Stomach smooth muscle (tissue), 2 donors: ENCODE results near the gene RPIA.

Experiments used
- H3K27ac ChIP-seq: one replicate; pipeline ENCODE4 v1.7.0; 2013; ENCODE audit warnings: mild to moderate bottlenecking, low read length, inconsistent platforms
- H3K27me3 ChIP-seq, 2 donors: one replicate each; pipeline ENCODE4 v1.7.0; 2013; ENCODE audit warnings: low read length in 2 of 2; ENCODE audit not compliant: insufficient read depth in 2 of 2, control insufficient read depth in 1 of 2
- H3K36me3 ChIP-seq, 2 donors: one replicate each; pipeline ENCODE4 v1.7.0; 2013; ENCODE audit warnings: low read length in 2 of 2; ENCODE audit not compliant: control insufficient read depth in 2 of 2, insufficient read depth in 2 of 2
- H3K4me1 ChIP-seq: one replicate; pipeline ENCODE4 v1.7.0; 2013; ENCODE audit warnings: low read length; ENCODE audit not compliant: control insufficient read depth, insufficient read depth
- H3K4me3 ChIP-seq, 2 donors: one replicate each; pipeline ENCODE4 v1.7.0; 2013; ENCODE audit warnings: low read length in 2 of 2
- H3K9ac ChIP-seq, 2 donors: one replicate each; pipeline ENCODE4 v1.7.0; 2013; ENCODE audit warnings: low read length in 2 of 2, mild to moderate bottlenecking in 1 of 2
- H3K9me3 ChIP-seq, 2 donors: one replicate each; pipeline ENCODE4 v1.7.0; 2013; ENCODE audit warnings: low read length in 2 of 2; ENCODE audit not compliant: control insufficient read depth in 2 of 2
- donor health status: healthy.
- donor health status: Pancreatic carcinoma.

The RPIA gene

DNA sequence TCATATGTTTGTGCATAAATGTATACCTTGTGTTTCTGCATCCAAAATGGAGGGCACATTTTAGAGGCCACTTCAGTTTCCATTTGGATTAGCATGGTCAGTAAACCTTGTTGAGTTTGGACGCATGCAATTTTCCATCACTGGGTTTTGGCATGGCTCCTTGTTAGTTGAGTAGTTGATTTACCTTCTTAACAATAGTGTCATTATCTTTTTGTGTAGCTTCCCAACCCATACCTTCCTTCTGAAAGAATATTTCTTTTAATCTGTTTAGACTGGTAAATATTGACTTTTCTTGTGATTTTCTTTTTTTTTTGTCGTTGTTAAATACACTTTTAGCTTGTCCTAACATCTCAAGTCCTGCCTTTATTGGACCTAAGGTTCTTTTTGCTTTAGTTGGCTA, 15.5 kb downstream of the RPIA start:
- peaks cover 5% of the 10 kb centered on the region in 2 donors for H3K36me3 ChIP-seq
- H3K4me3 ChIP-seq = no peak overlapping the region
- no peaks in the 10 kb centered on the region for H3K9me3 ChIP-seq
- H3K27me3 ChIP-seq = no peaks in the 10 kb centered on the region
- no peaks in the 10 kb centered on the region for H3K4me1 ChIP-seq
- H3K9ac ChIP-seq = no peak overlapping the region
- H3K27ac ChIP-seq = no peak overlapping the region

GRCh38 chr2:88709181-88709631, 17.7 kb downstream of the RPIA start:
- no peaks in the 10 kb centered on the region for H3K27me3 ChIP-seq
- no peak overlapping the region for H3K4me3 ChIP-seq
- H3K27ac ChIP-seq = no peak overlapping the region
- H3K36me3 ChIP-seq = no peaks in the 10 kb centered on the region
- H3K9ac ChIP-seq = no peak overlapping the region
- no peaks in the 10 kb centered on the region for H3K4me1 ChIP-seq
- H3K9me3 ChIP-seq = no peaks in the 10 kb centered on the region

GRCh38 chr2:88711289-88711688, 19.8 kb downstream of the RPIA start:
- Histone ChIP-seq H3K4me3 (no peak overlapping the region), H3K9me3 (no peaks in the 10 kb centered on the region), H3K36me3 (no peaks in the 10 kb centered on the region), H3K27me3 (no peaks in the 10 kb centered on the region), H3K27ac (no peak overlapping the region), H3K4me1 (no peaks in the 10 kb centered on the region), H3K9ac (no peak overlapping the region)

- Histone ChIP-seq H3K36me3 (no peaks in the 10 kb centered on the region), H3K9ac (no peak overlapping the region), H3K9me3 (no peaks in the 10 kb centered on the region), H3K27me3 (no peaks in the 10 kb centered on the region), H3K4me3 (no peak overlapping the region), H3K4me1 (no peaks in the 10 kb centered on the region), H3K27ac (no peak overlapping the region)
Observed at GRCh38 chr2:88711897-88712296, 20.4 kb downstream of the RPIA start.

DNA sequence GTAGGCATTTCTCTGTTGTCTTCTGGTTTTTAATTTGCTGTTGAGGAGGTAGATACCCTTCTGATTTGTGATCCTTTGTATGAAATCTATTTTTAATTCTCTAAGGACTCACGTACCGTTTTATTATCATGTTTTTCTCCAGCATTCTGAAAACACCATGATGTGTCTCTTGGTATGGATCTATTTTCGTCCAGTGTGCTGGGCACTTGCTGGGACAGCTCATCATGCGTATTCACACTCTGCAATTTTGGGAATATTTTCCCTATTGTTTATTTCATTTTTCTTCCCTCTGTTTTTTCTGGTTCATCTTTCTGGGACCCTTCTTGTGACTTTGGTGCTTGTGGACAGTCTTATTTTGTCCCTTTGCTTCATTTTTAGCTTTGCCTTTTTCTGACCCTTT, 21.9 kb downstream of the RPIA start:
- no peak overlapping the region for H3K4me3 ChIP-seq
- no peaks in the 10 kb centered on the region for H3K4me1 ChIP-seq
- no peak overlapping the region for H3K27ac ChIP-seq
- H3K27me3 ChIP-seq = no peaks in the 10 kb centered on the region
- H3K9ac ChIP-seq = no peak overlapping the region
- H3K36me3 ChIP-seq = no peaks in the 10 kb centered on the region
- no peaks in the 10 kb centered on the region for H3K9me3 ChIP-seq

GRCh38 chr2:88714667-88715066, 23.2 kb downstream of the RPIA start:
- no peak overlapping the region for H3K9ac ChIP-seq
- no peak overlapping the region for H3K4me3 ChIP-seq
- no peaks in the 10 kb centered on the region for H3K27me3 ChIP-seq
- no peak overlapping the region for H3K27ac ChIP-seq
- H3K9me3 ChIP-seq = no peaks in the 10 kb centered on the region
- no peaks in the 10 kb centered on the region for H3K36me3 ChIP-seq
- no peaks in the 10 kb centered on the region for H3K4me1 ChIP-seq

DNA sequence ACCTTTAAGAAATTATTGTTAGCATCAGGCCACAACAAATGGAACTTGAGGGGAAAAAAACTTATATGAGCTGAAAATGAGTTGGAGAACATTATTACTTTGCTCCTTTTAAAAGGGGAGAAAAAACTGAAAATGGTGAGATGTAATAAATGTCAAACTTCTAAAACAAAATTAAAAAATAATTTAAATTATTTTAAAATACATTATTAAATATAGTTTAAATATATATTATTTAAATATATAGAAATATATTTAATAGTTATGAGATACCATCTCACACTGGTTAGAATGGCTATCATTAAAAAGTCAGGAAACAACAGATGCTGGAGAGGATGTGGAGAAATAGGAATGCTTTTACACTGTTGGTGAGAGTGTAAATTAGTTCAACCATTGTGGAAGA, 28.9 kb downstream of the RPIA start:
- Histone ChIP-seq H3K9me3 (no peaks in the 10 kb centered on the region), H3K36me3 (no peaks in the 10 kb centered on the region), H3K27me3 (no peaks in the 10 kb centered on the region), H3K9ac (no peak overlapping the region), H3K4me3 (no peak overlapping the region), H3K27ac (no peak overlapping the region), H3K4me1 (no peaks in the 10 kb centered on the region)

DNA sequence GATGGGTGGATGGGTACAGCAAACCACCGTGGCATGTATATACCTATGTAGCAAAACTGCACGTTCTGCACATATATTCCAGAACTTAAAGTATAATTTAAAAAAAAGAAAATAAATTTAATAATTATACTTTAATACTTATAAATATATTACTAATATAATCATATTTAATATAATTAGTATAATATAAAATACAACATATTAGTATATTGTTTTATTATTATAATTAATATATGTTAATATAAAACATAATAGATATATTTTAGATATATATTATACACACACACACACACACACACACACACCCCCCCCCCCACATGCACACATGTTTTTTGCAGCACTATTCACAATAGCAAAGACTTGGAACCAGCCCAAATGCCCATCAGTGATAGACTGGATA, 29.8 kb downstream of the RPIA start:
- Histone ChIP-seq H3K27me3 (no peaks in the 10 kb centered on the region), H3K4me1 (peaks cover 2% of the 10 kb centered on the region), H3K9me3 (no peaks in the 10 kb centered on the region), H3K4me3 (no peak overlapping the region), H3K9ac (no peak overlapping the region), H3K27ac (no peak overlapping the region), H3K36me3 (no peaks in the 10 kb centered on the region)

- no peaks in the 10 kb centered on the region for H3K27me3 ChIP-seq
- H3K27ac ChIP-seq = no peak overlapping the region
- H3K9ac ChIP-seq = no peak overlapping the region
- no peaks in the 10 kb centered on the region for H3K36me3 ChIP-seq
- no peak overlapping the region for H3K4me3 ChIP-seq
- no peaks in the 10 kb centered on the region for H3K9me3 ChIP-seq
- H3K4me1 ChIP-seq = peaks cover 2% of the 10 kb centered on the region
Observed at GRCh38 chr2:88724643-88725332, 33.3 kb downstream of the RPIA start.

DNA sequence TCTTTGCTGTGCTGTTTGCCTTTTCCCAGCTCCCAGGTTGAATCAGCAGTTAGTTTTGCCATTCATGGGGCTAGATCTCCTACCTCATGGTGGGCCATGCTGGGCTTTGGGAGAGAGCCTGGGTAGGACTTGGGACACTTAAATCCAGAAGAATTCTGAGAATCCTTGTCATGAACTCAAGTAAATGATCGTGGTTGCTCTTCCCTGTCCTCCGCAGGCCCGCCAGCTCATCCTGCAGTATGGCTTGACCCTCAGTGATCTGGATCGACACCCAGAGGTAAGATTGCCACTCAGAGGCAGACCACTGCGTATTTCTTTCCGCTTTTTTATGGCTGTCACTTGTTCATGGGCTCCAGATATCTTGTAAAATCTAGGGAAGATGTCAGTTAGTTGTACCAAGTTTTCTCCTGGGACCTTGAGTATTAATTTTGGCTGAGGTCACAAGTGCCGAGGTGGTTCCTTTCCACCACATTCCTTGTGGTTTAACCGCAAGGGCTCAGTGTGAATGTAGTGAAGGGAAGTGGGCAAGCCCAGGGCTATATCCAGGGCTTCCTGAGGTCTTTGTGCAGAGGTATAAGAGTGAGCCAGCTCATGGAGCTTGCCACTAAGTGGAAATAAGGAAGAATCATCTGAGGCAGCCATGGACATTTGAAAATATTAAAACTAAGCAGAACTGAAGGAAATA, 37.7 kb downstream of the RPIA start:
- no peak overlapping the region for H3K9ac ChIP-seq
- no peaks in the 10 kb centered on the region for H3K27me3 ChIP-seq
- H3K4me3 ChIP-seq = no peak overlapping the region
- no peak overlapping the region for H3K27ac ChIP-seq
- H3K4me1 ChIP-seq = peaks cover 2% of the 10 kb centered on the region
- H3K36me3 ChIP-seq = peaks cover 0 to under 1% of the 10 kb centered on the region in 2 donors
- H3K9me3 ChIP-seq = no peaks in the 10 kb centered on the region
